GM21423 (cell line): ENCODE data around the gene TMEM245.
"Not testable (repeated sequence)": the region's sequence is repeated elsewhere in the genome, so short reads cannot be mapped to it uniquely, and the experiment has no call there.

Experiments
- ATAC-seq: cut with Tn5 transposase; IDR thresholded peaks from one replicate; pipeline ENCODE4 v1.9.1; 2021; ENCODE audit warnings: mild to moderate bottlenecking, moderate library complexity; ENCODE audit not compliant: unreplicated experiment

Gene TMEM245

GRCh38 chr9:109003116-109003515 lies 116.6 kb downstream of the TMEM245 start:
- ATAC-seq: no peak

- no peak for ATAC-seq
Observed at GRCh38 chr9:109002141-109002540, 117.6 kb downstream of the TMEM245 start.

DNA sequence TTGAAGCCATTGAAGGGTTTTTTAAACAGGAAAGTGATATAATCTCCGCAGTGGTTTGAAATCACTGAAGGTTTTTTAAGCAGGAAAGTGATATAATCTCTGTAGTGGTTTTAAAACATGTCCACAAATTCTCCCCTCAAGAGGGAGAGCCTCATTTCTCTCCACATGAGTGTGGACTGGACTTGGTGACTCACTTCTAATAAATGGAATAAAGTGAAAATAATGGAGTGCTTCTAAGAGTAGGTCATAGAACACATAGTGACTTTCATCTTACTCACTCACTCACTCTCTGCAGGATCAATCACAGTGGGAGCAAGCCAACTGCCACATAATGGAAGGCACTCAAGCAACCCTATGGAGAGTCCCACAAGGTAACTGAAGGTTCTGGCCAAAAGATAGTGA lies 118.5 kb downstream of the TMEM245 start:
- ATAC-seq: no peak

DNA sequence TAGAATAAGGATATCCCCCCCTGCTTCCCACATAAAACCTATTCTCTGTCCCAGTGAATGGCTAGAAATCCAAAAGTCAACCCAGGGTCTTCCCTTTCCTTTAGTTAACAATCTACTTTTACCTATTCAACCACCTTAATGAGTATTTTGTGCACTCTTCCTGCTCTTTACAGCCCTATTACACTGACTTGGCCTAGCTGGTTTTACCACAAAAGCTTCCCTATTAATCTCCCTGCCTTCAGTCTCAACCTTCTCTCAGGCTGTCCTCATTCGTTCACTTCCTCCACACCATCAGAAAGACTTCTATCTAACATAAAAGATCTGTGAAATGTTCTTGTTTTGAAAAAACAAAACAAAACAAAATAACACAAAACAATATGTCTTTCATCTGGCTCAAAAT lies 122.6 kb downstream of the TMEM245 start:
- no peak for ATAC-seq

DNA sequence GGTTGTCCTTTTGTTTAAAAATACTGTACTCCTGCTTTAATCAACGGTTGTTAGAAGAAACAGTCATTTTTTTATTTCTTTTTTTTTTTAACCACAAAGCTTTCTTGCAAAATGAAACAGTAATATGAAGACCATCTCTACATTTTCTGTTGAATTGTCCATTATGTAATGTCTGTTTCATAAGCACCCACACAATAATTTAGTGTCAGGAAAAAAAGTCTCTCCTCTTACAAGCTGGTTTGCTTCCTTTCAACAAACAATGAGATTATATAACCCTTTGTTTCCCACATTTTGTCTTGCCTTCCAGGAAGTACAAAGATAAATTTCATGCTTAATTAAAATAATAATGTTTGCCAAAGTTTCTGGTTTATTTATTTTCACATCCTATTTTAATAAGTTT lies 123.1 kb downstream of the TMEM245 start:
- no peak for ATAC-seq

- ATAC-seq: peak; percentile 94
Observed at GRCh38 chr9:108994695-108995094, 125.1 kb downstream of the TMEM245 start.

GRCh38 chr9:108991479-108991878 lies 128.3 kb downstream of the TMEM245 start:
- ATAC-seq: no peak

DNA sequence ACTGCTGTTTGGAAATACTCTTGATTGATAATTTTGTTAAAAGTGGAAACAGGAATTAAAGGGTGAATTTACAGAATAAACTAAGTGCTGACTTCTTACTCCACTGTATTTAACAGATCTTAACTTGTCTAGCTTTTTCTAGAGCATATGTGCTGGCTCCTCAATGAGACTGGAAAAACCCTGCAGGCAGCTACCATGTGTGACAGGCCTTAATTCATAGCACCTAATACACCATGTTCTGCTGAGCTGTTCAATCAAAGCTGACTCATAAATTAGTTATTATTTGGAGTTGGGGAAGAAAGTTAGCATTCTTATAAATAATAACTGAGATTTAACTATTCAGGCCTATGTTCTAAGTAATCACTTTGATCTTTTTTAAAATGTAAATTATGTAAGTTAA lies 135.9 kb downstream of the TMEM245 start:
- no peak for ATAC-seq

GRCh38 chr9:108980893-108981292 lies 138.9 kb downstream of the TMEM245 start:
- ATAC-seq: no peak

- ATAC-seq: no peak
Observed at GRCh38 chr9:108978205-108978604, 141.5 kb downstream of the TMEM245 start.

DNA sequence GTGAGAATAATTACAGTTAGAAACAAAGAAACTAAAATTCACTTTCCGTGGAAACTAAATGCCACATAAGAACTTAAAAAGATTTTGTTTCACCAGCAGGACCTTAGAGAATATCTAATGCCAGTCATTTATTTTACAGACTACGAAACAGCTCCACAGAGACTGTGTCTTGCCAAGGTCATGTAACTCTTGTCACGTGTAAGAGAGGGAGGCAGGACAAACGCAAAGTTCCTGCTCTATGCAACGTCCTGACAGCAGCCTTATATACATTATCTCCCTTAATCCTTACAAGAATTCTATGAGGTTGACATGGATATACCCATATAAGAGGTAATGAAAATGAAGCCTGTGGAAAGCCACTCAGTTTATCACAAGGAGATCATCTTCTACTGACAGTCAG lies 145.9 kb downstream of the TMEM245 start:
- ATAC-seq: no peak

DNA sequence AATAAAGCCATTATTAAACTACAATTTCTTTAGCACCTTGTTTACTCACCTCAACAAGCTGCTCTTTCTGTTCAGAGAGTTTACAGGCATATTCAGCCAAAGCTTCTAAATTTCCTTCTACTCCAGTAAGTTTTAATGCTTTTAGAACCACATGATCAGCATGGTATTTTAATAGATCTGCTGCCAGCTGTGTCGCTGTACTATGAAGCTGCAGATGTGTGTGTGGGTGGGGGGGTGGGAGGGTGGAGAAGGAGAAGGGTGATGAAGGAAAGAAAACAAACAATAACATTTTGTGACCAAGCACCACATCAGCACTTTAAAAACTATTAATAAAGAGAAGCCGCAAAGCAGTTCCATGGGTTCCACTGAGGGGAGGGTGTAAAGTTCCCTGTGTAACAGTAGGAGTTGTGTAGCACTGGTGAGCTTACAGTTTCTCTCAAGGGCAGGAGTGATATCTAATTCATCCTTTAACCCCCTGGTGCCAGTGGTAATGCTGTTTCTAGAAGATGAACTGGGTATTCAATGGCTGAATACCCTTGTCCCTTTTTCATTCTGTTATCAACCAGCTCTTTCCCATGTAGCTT lies 147.0 kb downstream of the TMEM245 start:
- no peak for ATAC-seq

DNA sequence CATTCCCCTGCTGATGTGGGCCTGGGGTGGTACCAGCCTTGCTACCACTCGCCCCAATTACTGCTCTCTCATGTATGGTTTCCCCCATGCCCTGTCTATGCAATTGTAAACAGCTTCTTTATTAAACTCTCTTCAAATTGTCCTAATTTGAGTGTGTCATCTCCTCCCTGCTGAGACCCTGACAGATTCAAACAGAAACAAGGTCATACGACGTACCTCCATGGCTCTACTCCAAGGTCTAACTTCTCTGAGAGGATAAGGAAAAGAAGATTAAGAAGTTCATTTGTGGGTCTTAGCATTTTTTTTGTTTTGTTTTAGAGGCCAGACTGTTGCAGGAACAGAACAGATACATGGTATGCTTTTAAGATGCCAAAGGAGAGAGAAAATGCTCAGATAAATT lies 147.6 kb downstream of the TMEM245 start:
- ATAC-seq: no peak

DNA sequence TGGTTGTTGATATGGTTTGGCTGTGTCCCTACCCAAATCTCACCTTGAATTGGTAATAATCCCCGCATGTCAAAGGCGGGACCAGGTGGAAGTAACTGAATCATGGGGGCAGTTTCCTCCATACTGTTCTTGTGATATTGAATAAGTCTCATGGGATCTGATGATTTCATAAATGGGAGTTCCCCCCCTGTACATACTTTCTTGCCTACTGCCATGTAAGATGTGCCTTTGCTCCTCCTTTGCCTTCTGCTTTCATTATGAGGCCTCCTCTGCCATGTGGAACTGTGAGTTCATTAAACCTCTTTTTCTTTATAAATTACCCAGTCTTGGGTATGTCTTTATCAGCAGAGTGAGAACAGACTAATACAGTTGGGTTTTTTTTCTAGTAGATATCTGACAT lies 148.4 kb downstream of the TMEM245 start:
- ATAC-seq: not testable (repeated sequence)

- no peak for ATAC-seq
Observed at GRCh38 chr9:108967916-108968315, 151.8 kb downstream of the TMEM245 start.
